GM18508 (cell line): ENCODE measurements around the gene YIPF3.
"Not testable (repeated sequence)": the region's sequence is repeated elsewhere in the genome, so short reads cannot be mapped to it uniquely, and the experiment has no call there.

Experiments
- ATAC-seq: cut with Tn5 transposase; IDR thresholded peaks from one replicate; pipeline ENCODE4 v1.9.1; 2021; ENCODE audit warnings: moderate number of reproducible peaks; ENCODE audit not compliant: insufficient read depth, unreplicated experiment

The YIPF3 gene

DNA sequence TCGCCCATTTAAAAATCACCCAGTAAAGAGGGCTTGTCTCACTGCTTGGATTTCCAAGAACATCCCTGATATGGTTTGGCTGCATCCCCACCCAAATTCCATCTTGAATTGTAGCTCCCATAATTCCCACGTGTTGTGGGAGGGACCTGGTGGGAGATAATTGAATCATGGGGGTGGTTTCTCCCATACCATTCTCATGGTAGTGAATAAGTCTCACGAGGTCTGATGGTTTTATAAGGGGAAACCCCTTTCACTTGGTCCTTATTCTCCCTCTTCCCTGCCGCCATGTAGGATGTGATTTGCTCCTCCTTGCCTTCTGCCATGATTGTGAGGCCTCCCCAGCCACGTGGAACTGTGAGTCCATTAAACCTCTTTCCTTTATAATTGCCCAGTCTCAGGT, 49.5 kb downstream of the YIPF3 start:
- ATAC-seq: not testable (repeated sequence)

DNA sequence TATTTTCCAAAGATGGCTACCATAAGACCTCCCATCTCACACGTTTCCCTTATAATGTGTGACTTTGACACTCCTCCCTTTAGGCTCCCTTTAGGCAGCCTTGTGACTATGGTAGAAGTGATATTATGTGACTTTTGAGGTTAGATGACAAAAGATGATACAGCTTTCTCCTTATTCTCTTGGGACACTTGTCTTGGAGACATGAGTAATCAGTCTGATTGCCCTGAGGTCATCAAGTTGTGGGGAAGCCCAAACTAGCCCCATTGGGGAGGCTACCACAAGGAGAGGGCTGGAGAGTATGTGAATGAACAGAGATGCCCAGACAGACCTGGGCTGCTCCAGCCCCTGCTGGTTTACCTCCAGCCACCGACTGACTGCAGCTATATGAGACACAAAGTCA, 50.8 kb downstream of the YIPF3 start:
- ATAC-seq: no peak

DNA sequence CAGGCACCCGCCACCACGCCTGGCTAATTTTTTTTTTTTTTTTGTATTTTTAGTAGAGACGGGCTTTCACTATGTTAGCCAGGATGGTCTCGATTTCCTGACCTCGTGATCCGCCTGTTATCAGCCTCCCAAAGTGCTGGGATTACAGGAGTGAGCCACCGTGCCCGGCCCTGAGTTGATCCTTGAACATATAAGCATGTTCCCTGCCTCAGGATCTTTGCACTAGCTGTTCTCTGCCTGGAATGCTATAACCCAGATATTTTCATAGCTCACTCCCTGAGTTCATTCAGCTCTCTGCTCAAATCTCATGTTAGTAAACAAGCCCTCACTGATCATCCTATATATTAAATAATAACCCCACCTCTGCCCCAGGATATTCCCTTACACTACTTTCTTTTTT, 52.4 kb downstream of the YIPF3 start:
- no peak for ATAC-seq

DNA sequence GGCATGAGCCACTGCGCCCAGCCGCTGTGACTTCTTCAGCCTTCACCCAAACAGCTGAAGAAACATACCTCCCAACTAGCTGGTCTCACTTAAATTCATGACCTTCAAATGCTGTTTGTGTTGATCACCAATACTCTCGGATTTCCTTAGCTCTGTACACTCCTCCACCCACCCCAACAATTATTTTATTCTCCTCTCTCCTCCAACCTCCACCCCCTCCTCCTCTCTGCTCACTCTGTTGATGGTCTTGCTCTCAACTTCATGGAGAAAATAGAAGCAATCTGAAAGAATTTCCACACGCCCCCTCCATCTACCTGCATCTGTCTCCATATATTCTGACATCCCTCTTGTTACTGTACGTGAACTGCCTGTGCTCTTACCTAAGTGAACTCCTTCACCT, 54.8 kb downstream of the YIPF3 start:
- no peak for ATAC-seq
